Esophagus (tissue), 2 donors: ENCODE results near the gene KRTAP4-16. TPM values are rescaled to one million over a fixed set of nuclear protein-coding genes. Genes with fewer than 3 reads are reported as not detected.
"Not testable (repeated sequence)": the region's sequence is repeated elsewhere in the genome, so short reads cannot be mapped to it uniquely, and the experiment has no call there.

ENCODE experiments used
- H3K27ac ChIP-seq, 2 donors: one replicate each; pipeline ENCODE4 v1.5.1; 2013; ENCODE audit warnings: low read depth in 2 of 2, mild to moderate bottlenecking in 2 of 2, inconsistent platforms in 1 of 2, low read length in 1 of 2, moderate library complexity in 1 of 2
- H3K27me3 ChIP-seq, 2 donors: one replicate each; pipeline ENCODE4 v1.6.1; 2013; ENCODE audit warnings: low read length in 2 of 2, control low read depth in 1 of 2, mild to moderate bottlenecking in 1 of 2; ENCODE audit not compliant: insufficient read depth in 2 of 2, control insufficient read depth in 1 of 2
- H3K36me3 ChIP-seq, 2 donors: one replicate each; pipeline ENCODE4 v1.6.1; 2013; ENCODE audit warnings: low read length in 1 of 2; ENCODE audit not compliant: control insufficient read depth in 2 of 2, insufficient read depth in 2 of 2
- H3K4me1 ChIP-seq, 2 donors: one replicate each; pipeline ENCODE4 v1.6.1; 2013; ENCODE audit warnings: low read length in 1 of 2; ENCODE audit not compliant: control insufficient read depth in 2 of 2, insufficient read depth in 2 of 2
- H3K4me3 ChIP-seq, 2 donors: one replicate each; pipeline ENCODE4 v1.5.1; 2013; ENCODE audit warnings: low read length in 2 of 2, mild to moderate bottlenecking in 2 of 2, low read depth in 1 of 2, moderate library complexity in 1 of 2
- H3K9me3 ChIP-seq, 2 donors: one replicate each; pipeline ENCODE4 v1.6.1; 2013; ENCODE audit warnings: mild to moderate bottlenecking in 2 of 2, low read depth in 1 of 2, low read length in 1 of 2, moderate library complexity in 1 of 2; ENCODE audit not compliant: control insufficient read depth in 2 of 2, insufficient read depth in 1 of 2
- WGBS, 2 donors: extraction: QIAGEN DNeasy Blood & Tissue Kit; methylation state at CpG; one replicate each; pipeline ENCODE4 v1.1.7; 2013; 5-methylcytosine and 5-hydroxymethylcytosine counted together
- polyA plus RNA-seq, 2 donors: library from polyadenylated mRNA; stranded (reverse); fragments of 200-250 nt; gene quantifications; one replicate each; pipeline ENCODE4 v1.2.3, GENCODE V29; 2013
- donor health status: healthy with polysubstance abuse.
- donor health status: Bipolar disorder and iron deficiency.

Gene KRTAP4-16
- polyA plus RNA-seq, 2 donors = not detected

- H3K27me3 ChIP-seq, H3K9me3 ChIP-seq, H3K36me3 ChIP-seq, H3K4me1 ChIP-seq, H3K27ac ChIP-seq, H3K4me3 ChIP-seq: not testable (repeated sequence)
- 66 to 69% methylated on average over 2 of the region's 2 CpGs for WGBS, 2 donors
These were observed 2.5 kb upstream of the KRTAP4-16 start for GRCh38 chr17:41104386-41105038.

- Histone ChIP-seq H3K27ac (no peak overlapping the region), H3K9me3 (no peaks in the 10 kb centered on the region), H3K36me3 (no peaks in the 10 kb centered on the region), H3K4me3 (no peak overlapping the region), H3K4me1 (no peaks in the 10 kb centered on the region), H3K27me3 (no peaks in the 10 kb centered on the region)
- 76 to 83% methylated on average over 1 of the region's 1 CpG for WGBS, 2 donors
These were observed 1.9 kb upstream of the KRTAP4-16 start for GRCh38 chr17:41103896-41104295.

- not testable (repeated sequence) for H3K27ac ChIP-seq, H3K4me1 ChIP-seq, H3K27me3 ChIP-seq, H3K4me3 ChIP-seq, H3K36me3 ChIP-seq, H3K9me3 ChIP-seq
- 50 to 57% methylated on average over 7 of the region's 7 CpGs for WGBS, 2 donors
These were observed 2.1 kb downstream of the KRTAP4-16 start for GRCh38 chr17:41099682-41100480.

- Histone ChIP-seq H3K4me1 (no peaks in the 10 kb centered on the region), H3K36me3 (no peaks in the 10 kb centered on the region), H3K27ac (no peak overlapping the region), H3K4me3 (no peak overlapping the region), H3K9me3 (no peaks in the 10 kb centered on the region), H3K27me3 (no peaks in the 10 kb centered on the region)
- WGBS, 2 donors = 50 to 60% methylated on average over 5 to 6 of the region's 6 CpGs
These were observed 3.5 kb downstream of the KRTAP4-16 start for GRCh38 chr17:41098481-41098880.

GRCh38 chr17:41098042-41098441 is 4.0 kb downstream of the KRTAP4-16 start, which contains the start of gene KRTAP4-8:
TSS of gene KRTAP4-8 (minus strand) at chr17:41098142. CDS start at chr17:41098084, 58 bp downstream.
- Histone ChIP-seq H3K27me3 (no peaks in the 10 kb centered on the region), H3K9me3 (no peaks in the 10 kb centered on the region), H3K36me3 (no peaks in the 10 kb centered on the region), H3K4me3 (no peak within 1 kb of the TSS), H3K4me1 (no peaks in the 10 kb centered on the region), H3K27ac (no peak within 1 kb of the TSS)
- WGBS, 2 donors = 59 to 64% methylated on average over 4 of the region's 4 CpGs

- no peaks in the 10 kb centered on the region for H3K36me3 ChIP-seq
- no peaks in the 10 kb centered on the region for H3K4me1 ChIP-seq
- H3K9me3 ChIP-seq = no peaks in the 10 kb centered on the region
- no peak overlapping the region for H3K4me3 ChIP-seq
- no peak overlapping the region for H3K27ac ChIP-seq
- no peaks in the 10 kb centered on the region for H3K27me3 ChIP-seq
- 86 to 89% methylated on average over 7 of the region's 7 CpGs for WGBS, 2 donors
These were observed 6.0 kb downstream of the KRTAP4-16 start for GRCh38 chr17:41096055-41096454.

GRCh38 chr17:41088760-41089352 is 13.2 kb downstream of the KRTAP4-16 start:
- 58 to 69% methylated on average over 4 of the region's 4 CpGs for WGBS, 2 donors
- H3K4me1 ChIP-seq, H3K27ac ChIP-seq, H3K27me3 ChIP-seq, H3K36me3 ChIP-seq, H3K9me3 ChIP-seq, H3K4me3 ChIP-seq: not testable (repeated sequence)

- H3K27ac ChIP-seq, H3K4me3 ChIP-seq, H3K4me1 ChIP-seq, H3K27me3 ChIP-seq, H3K36me3 ChIP-seq, H3K9me3 ChIP-seq: not testable (repeated sequence)
- WGBS, 2 donors = 77 to 88% methylated on average over 12 to 14 of the region's 14 CpGs
These were observed 17.7 kb downstream of the KRTAP4-16 start, which contains the start of gene KRTAP4-7 for GRCh38 chr17:41084100-41084856. TSS of gene KRTAP4-7 (plus strand) at chr17:41084150. CDS start at chr17:41084207, 57 bp downstream.

GRCh38 chr17:41083427-41083826 is 18.6 kb downstream of the KRTAP4-16 start:
- not testable (repeated sequence) for H3K9me3 ChIP-seq

More at GRCh38 chr17:41083427-41083826, 18.6 kb downstream of the KRTAP4-16 start:
- H3K4me1 ChIP-seq, H3K27ac ChIP-seq, H3K27me3 ChIP-seq, H3K4me3 ChIP-seq, H3K36me3 ChIP-seq: not testable (repeated sequence)
- WGBS, 2 donors = 49 to 72% methylated on average over 2 of the region's 2 CpGs
